ENCODE results near the gene COL5A2.

Gene COL5A2

GRCh38 chr2:189179570-189179950 is at the start of gene COL5A2:
Gene COL5A2, minus strand, starts transcription at chr2:189179761. Its CDS starts 157 bp downstream, at chr2:189179604.
- Mint-ChIP-seq H3K27ac (no peak within 1 kb of the TSS), H3K4me3 (peak within 1 kb of the TSS; percentile 52), H3K4me1 (ENCODE audit: low read depth) (peaks cover 9% of the 10 kb centered on the region), H3K9me3 (no peaks in the 10 kb centered on the region), H3K27me3 (peaks cover 25% of the 10 kb centered on the region), H3K36me3 (ENCODE audit: low read depth) (no peaks in the 10 kb centered on the region)

DNA sequence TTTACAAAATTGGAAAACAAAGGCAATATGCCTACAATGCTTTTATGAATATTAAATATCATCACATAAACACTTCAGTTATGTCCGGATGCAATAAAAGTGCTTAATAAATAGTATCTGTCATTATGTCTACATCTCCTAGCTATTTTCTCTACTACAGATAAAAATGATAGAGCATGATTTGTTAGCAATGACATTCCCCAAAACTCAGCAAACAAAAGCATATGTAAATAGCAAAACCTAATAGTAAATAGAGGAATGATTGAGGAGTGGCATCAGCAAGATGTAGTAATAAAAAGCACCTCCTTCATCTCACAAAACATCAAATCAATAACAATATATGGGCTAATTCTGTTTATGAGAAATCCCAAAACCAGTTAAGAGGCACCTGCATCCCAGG is 46.5 kb upstream of the COL5A2 start:
- Mint-ChIP-seq H3K4me3 (no peak overlapping the region), H3K9me3 (no peaks in the 10 kb centered on the region), H3K36me3 (ENCODE audit: low read depth) (no peaks in the 10 kb centered on the region), H3K4me1 (ENCODE audit: low read depth) (peaks cover 8% of the 10 kb centered on the region), H3K27ac (no peak overlapping the region), H3K27me3 (no peaks in the 10 kb centered on the region)

DNA sequence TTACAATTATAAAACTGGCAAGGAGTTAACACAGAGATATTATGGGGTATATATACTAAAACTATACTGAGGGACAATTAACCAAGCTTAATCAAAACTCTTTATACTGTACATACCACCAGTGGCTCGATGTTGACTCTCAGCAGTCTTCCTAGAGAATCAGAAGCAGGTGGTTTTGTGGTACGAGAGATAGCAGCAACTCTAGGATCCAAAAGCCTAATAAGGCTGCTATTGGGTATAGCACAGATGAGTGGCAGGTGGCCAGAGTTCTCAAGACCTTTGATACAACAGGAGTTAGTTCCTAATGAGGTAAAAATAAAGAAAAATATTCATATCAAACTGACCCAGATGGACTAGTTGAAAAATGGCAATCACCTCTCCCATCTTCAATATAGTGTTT is 45.5 kb upstream of the COL5A2 start:
- Mint-ChIP-seq H3K27ac (no peak overlapping the region), H3K36me3 (ENCODE audit: low read depth) (no peaks in the 10 kb centered on the region), H3K9me3 (no peaks in the 10 kb centered on the region), H3K27me3 (no peaks in the 10 kb centered on the region), H3K4me1 (ENCODE audit: low read depth) (peaks cover 6% of the 10 kb centered on the region), H3K4me3 (no peak overlapping the region)

- H3K9me3 Mint-ChIP-seq = no peaks in the 10 kb centered on the region
- peaks cover 18% of the 10 kb centered on the region for H3K4me1 Mint-ChIP-seq (ENCODE audit: low read depth)
- H3K27me3 Mint-ChIP-seq = no peaks in the 10 kb centered on the region
- no peak overlapping the region for H3K27ac Mint-ChIP-seq
- no peaks in the 10 kb centered on the region for H3K36me3 Mint-ChIP-seq (ENCODE audit: low read depth)
- H3K4me3 Mint-ChIP-seq = no peak overlapping the region
These were observed 43.0 kb upstream of the COL5A2 start for GRCh38 chr2:189222468-189223105.

DNA sequence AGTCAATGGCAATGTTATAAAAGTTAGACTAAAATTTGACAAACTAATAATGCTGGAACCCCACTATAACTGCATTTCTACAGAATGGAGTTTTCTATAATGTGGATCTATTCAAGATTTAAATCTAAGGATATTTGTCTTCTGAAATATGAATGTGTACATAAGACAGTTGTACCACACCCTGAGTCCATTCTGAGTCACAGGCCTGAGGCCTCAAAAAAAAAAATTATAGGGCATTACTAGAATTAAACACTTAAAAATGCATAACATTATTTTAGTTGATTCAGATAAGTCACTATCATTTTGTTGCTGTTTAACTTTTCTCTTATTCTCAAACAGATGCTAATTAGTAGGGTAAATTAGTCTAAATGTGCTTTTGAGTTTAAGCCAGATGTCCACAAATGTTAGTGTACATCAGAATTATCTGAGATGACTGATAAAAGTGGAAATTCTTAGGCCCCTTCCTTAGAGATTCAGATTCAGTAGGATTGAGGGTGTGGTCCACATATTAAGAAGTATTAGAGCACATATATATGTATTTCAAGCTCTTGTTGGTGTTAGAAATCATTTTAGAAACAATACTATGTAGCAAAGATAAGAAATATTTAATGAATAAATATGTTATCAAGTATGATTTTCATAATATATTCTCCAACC is 42.4 kb upstream of the COL5A2 start:
- Mint-ChIP-seq H3K36me3 (ENCODE audit: low read depth) (no peaks in the 10 kb centered on the region), H3K4me1 (ENCODE audit: low read depth) (peaks cover 18% of the 10 kb centered on the region), H3K27ac (no peak overlapping the region), H3K9me3 (no peaks in the 10 kb centered on the region), H3K27me3 (no peaks in the 10 kb centered on the region), H3K4me3 (no peak overlapping the region)

- no peak overlapping the region for H3K27ac Mint-ChIP-seq
- no peaks in the 10 kb centered on the region for H3K9me3 Mint-ChIP-seq
- no peaks in the 10 kb centered on the region for H3K36me3 Mint-ChIP-seq (ENCODE audit: low read depth)
- H3K27me3 Mint-ChIP-seq = no peaks in the 10 kb centered on the region
- peaks cover 12% of the 10 kb centered on the region for H3K4me1 Mint-ChIP-seq (ENCODE audit: low read depth)
- no peak overlapping the region for H3K4me3 Mint-ChIP-seq
These were observed 38.7 kb upstream of the COL5A2 start for GRCh38 chr2:189218236-189218635.

DNA sequence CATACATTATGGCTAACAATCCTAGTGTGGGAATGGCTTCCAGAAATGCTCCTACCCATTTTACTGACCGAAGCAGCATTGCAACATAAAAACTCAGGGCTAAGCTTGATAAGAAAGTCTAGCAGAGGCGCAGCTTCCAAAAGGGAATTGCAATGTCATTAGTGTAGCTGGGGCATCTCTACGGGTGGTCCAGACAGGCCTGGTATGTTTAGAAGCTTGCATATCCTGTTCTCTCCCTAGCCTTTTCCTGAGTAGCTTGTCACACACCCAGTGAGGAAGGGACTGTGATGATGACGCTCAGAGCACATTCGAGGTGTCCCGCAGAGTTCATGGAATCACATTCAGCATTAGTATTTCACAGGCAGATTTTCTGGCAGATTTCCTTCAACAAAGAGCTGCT is 38.0 kb upstream of the COL5A2 start:
- no peaks in the 10 kb centered on the region for H3K27me3 Mint-ChIP-seq
- H3K4me1 Mint-ChIP-seq (ENCODE audit: low read depth) = peaks cover 12% of the 10 kb centered on the region
- no peaks in the 10 kb centered on the region for H3K36me3 Mint-ChIP-seq (ENCODE audit: low read depth)

GRCh38 chr2:189217051-189217450 is 37.5 kb upstream of the COL5A2 start:
- H3K27me3 Mint-ChIP-seq = no peaks in the 10 kb centered on the region
- H3K4me1 Mint-ChIP-seq (ENCODE audit: low read depth) = peaks cover 12% of the 10 kb centered on the region
- H3K9me3 Mint-ChIP-seq = no peaks in the 10 kb centered on the region
- no peak overlapping the region for H3K27ac Mint-ChIP-seq
- no peak overlapping the region for H3K4me3 Mint-ChIP-seq
- H3K36me3 Mint-ChIP-seq (ENCODE audit: low read depth) = no peaks in the 10 kb centered on the region

More for the DNA sequence above, 38.0 kb upstream of the COL5A2 start:
- Mint-ChIP-seq H3K27ac (no peak overlapping the region), H3K4me3 (no peak overlapping the region), H3K9me3 (no peaks in the 10 kb centered on the region)

DNA sequence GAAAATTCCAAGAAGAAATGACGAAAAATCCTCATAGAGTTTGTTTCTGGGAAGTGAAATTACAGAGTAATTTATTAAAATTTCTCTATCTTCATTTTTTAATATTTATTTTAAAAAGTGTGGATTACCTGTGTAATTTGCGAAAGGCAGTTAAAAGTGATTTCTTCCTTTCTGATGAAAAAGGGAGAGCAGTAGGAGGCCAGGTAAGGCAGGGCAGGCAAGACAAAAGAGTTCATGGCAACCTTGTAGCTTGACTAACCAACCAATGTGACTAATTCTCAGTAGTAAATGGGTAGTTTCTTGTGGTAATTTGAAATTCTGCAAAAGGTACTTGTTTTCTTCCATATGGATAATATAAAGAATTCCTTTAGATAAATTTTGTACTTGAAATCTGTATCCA is 34.9 kb upstream of the COL5A2 start:
- H3K4me3 Mint-ChIP-seq = no peak overlapping the region
- no peaks in the 10 kb centered on the region for H3K36me3 Mint-ChIP-seq (ENCODE audit: low read depth)
- H3K27ac Mint-ChIP-seq = no peak overlapping the region
- no peaks in the 10 kb centered on the region for H3K27me3 Mint-ChIP-seq
- no peaks in the 10 kb centered on the region for H3K9me3 Mint-ChIP-seq
- peaks cover 26% of the 10 kb centered on the region for H3K4me1 Mint-ChIP-seq (ENCODE audit: low read depth)

DNA sequence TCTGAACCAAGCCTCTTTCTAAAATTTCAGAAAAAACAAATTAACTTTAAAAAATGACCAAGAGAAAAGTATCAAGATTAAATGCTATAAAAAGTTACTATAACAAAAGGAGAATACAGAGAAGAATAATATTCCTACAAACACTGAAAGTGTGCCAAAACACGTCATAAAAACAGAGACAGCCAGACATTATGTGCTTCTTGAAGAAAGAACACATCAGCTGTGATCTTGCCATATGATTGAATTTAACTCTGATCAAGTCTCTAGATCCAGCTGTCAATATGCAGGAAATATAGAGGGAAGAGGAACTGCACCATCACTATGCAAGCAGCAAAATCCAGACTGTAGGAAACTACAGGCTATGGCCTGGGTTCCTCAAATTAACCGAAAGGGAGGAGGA is 33.7 kb upstream of the COL5A2 start:
- Mint-ChIP-seq H3K27me3 (no peaks in the 10 kb centered on the region), H3K36me3 (ENCODE audit: low read depth) (no peaks in the 10 kb centered on the region), H3K9me3 (no peaks in the 10 kb centered on the region), H3K27ac (no peak overlapping the region), H3K4me3 (no peak overlapping the region), H3K4me1 (ENCODE audit: low read depth) (peaks cover 24% of the 10 kb centered on the region)

DNA sequence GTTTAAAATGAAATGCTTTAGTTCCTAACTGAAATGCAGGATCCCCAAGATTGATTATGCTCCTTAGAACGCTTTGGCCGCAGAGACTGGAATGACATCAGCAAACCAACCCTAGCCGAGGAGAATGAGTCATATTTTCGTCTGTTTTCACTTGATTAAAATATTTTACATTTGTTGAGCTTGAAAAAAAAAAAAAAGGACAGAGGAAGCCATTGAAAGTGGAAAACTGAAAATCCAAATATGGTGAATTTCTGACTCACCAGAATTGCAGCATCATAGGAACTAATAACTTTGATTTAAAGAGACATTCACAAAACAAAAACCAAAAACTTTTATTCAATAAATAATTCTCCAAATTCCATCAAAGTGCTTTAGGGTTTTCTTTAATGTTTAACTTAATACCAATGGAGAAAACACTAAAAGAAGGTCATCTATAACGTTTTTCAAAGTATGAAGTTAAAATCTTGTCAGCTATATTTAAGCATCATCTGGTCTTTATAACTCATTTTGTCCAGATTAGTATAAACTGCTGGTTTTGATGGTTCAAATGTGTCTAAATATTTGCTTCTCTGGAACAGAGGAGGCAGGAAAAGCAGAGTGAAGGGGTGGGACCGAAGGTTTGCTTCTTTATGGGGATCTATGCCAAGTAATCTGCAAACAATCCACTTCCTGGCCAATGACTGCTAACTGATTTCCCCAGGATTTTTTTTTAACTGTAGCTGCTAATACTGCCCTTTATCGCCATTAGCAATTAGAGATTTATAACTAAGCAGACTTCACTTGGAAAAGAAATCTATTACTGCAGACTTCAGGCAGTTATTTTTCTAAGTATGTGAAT is 30.9 kb upstream of the COL5A2 start:
- Mint-ChIP-seq H3K4me1 (ENCODE audit: low read depth) (peaks cover 20% of the 10 kb centered on the region), H3K27ac (no peak overlapping the region), H3K27me3 (no peaks in the 10 kb centered on the region), H3K9me3 (no peaks in the 10 kb centered on the region), H3K4me3 (no peak overlapping the region), H3K36me3 (ENCODE audit: low read depth) (no peaks in the 10 kb centered on the region)

DNA sequence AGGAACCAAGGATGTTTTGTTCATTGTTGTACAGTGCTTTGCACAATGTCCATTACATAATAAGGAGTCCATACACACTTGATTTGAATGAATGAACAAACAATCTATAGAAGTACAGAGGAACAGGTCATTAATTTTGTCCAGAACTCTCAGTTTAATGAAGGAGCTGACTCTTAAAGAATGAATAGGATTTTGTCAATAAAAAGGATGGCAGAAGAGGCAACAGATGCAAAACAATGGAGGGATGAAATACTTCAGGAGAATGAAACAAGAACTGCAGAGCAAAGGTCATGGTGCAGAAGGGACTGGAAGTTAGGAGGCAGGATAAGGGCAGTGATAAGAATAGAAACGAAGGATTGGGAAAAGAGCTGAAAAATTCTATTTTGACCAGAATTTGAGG is 28.7 kb upstream of the COL5A2 start:
- Mint-ChIP-seq H3K9me3 (no peaks in the 10 kb centered on the region), H3K36me3 (ENCODE audit: low read depth) (peaks cover 3% of the 10 kb centered on the region), H3K27ac (no peak overlapping the region), H3K4me1 (ENCODE audit: low read depth) (peaks cover 33% of the 10 kb centered on the region), H3K27me3 (no peaks in the 10 kb centered on the region), H3K4me3 (no peak overlapping the region)

DNA sequence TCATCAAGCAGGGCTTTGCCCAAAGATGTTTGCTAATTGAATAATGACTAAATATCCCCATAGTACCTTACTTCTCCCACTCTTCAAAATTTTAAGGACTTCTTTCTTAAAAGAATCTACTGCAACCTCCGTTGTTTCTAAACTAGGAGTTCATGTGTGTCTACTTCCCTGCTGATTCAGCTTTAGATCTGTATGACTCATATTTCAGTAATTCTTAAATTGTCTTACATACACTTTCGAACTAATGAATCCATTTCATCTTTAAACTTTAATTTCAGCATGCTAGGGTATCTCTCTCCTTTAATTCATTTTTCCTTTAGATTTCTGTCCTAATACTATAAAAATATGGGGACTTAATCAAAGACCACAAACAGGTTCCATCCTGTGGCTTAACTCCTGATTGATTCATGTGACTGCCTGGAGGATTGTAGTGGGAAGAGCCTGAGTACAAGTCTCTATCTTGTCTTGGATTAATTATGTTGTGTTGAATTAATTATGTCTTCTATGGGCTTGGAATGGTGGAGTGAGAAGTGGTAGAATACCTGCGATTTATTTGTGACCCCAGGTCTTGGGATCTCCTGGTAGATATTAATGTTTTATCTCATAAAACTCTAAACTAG is 24.9 kb upstream of the COL5A2 start:
- H3K4me3 Mint-ChIP-seq = peak overlapping the region; percentile 47
- peaks cover 3% of the 10 kb centered on the region for H3K36me3 Mint-ChIP-seq (ENCODE audit: low read depth)
- H3K27me3 Mint-ChIP-seq = no peaks in the 10 kb centered on the region

DNA sequence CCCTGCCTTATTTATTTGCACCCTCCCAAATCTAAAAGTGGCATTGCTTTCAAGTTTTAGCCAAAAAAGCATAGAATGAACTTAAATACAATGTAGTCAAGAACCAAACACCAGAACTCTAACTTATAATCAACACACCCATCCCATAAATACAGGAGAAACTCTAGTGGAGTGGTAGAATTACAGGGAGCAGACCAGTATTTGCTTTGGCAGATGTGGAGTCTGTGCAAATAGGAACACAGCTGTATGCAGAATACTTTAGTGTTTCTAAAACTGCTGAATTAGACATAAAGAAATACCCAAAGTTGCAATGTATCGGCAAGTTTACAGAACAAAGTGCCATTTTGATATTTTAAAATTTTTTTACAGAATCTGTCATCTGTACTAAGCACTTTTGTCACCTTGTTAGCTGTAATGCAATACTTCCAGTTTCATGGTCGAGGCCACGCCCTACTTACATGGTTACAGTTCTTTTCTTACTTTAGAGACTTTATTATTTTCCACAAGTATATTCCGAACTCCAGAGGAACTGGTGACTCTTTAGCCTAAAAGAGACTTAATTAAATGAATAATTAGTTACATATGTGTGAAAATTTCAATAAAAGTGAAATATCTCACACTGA is 23.7 kb upstream of the COL5A2 start:
- Mint-ChIP-seq H3K4me1 (ENCODE audit: low read depth) (peaks cover 14% of the 10 kb centered on the region), H3K27ac (no peak overlapping the region), H3K36me3 (ENCODE audit: low read depth) (peaks cover 3% of the 10 kb centered on the region), H3K27me3 (no peaks in the 10 kb centered on the region), H3K4me3 (no peak overlapping the region), H3K9me3 (no peaks in the 10 kb centered on the region)

More for the DNA sequence above, 24.9 kb upstream of the COL5A2 start:
- Mint-ChIP-seq H3K9me3 (no peaks in the 10 kb centered on the region), H3K27ac (peak overlapping the region; percentile 42), H3K4me1 (ENCODE audit: low read depth) (peaks cover 18% of the 10 kb centered on the region)

All from stimulated activated naive CD8-positive, alpha-beta T cell treated with anti-CD3 and anti-CD28 coated beads, Interleukin-15, Interleukin-2, amounts not matched to agents 100 ng/mL and 50 ng/mL, for 24 hours (primary cell).